ENCODE data around the gene DDX25.

The DDX25 gene

DNA sequence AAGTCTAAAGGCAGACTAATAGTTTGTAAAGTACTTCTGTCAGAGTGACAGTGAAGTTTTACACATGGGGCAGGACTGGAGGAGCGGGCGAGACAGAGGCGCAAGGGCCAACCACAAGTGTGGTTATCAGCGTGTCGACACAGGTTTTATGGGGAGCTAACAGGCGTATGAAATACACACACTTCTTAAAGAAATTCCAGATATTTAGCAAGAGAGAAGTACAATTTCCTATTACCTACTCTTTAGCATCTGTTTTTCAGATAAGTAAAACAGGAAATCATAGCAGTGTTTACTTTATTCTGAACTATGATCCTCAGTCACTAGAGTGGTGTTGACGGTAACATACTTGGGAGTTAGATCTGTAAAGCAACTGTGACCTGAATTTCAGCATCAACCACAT lies 64.0 kb downstream of the DDX25 start:
- no peak for DNase-seq (ENCODE audit: extremely low spot score)
- POLR2A ChIA-PET = no interaction called here
- CTCF ChIA-PET = no interaction called here
- TF ChIP-seq, protein P1, sequence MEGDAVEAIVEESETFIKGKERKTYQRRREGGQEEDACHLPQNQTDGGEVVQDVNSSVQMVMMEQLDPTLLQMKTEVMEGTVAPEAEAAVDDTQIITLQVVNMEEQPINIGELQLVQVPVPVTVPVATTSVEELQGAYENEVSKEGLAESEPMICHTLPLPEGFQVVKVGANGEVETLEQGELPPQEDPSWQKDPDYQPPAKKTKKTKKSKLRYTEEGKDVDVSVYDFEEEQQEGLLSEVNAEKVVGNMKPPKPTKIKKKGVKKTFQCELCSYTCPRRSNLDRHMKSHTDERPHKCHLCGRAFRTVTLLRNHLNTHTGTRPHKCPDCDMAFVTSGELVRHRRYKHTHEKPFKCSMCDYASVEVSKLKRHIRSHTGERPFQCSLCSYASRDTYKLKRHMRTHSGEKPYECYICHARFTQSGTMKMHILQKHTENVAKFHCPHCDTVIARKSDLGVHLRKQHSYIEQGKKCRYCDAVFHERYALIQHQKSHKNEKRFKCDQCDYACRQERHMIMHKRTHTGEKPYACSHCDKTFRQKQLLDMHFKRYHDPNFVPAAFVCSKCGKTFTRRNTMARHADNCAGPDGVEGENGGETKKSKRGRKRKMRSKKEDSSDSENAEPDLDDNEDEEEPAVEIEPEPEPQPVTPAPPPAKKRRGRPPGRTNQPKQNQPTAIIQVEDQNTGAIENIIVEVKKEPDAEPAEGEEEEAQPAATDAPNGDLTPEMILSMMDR (IDR thresholded peaks at IDR 0.05; ENCODE audit: control extremely low read depth, extremely low read depth, low read depth, missing control alignments) = no peak

DNA sequence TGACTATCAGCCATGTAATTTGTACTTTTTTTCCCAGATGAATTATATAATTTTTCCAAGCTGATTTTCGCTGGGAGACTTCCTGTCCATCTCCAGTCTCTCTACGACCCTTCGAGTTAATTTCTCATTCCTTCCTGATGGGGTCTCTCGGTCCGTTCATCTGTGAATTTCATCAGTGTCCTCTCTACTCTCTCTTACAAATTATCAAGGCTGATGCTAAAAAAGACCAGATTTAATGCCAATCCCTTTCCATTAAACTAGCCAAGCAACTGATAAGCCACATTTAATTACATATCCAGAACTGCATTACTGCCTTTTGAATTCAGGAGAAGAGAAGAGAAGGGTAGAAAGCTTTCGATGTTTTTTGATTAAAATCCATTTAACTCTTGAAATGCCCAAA lies 67.3 kb downstream of the DDX25 start:
- ChIA-PET CTCF (interaction anchor here (1.4 kb wide), 2 partner anchors 9 to 29 kb away, joined by 3 read pairs; no protein-coding TSS in a partner anchor), POLR2A (no interaction called here)
- DNase-seq (ENCODE audit: extremely low spot score) = no peak
- TF ChIP-seq, protein P1 (IDR thresholded peaks at IDR 0.05; ENCODE audit: control extremely low read depth, extremely low read depth, low read depth, missing control alignments) = no peak

DNA sequence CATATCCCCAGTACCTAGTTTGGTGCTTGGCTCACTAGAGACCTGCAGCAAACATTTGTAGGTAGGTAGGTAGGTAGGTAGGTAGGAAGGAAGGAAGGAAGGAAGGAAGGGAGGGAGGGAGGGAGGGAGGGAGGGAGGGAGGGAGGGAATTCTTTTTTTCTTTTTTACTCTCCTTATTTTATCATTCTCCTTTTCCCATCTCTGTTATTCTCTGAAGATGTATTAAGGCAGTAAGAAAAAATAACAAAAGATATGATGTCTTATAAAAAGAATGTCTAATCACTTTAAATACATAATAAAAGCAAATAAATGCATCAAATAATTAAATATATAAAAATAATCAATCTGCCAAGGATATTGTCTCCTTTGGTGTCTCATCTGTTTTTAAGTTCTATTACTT lies 70.0 kb downstream of the DDX25 start:
- CTCF ChIA-PET = interaction anchor here (1.0 kb wide), 1 partner anchor 10 kb away, joined by 4 read pairs; no protein-coding TSS in a partner anchor
- DNase-seq (ENCODE audit: extremely low spot score) = no peak
- POLR2A ChIA-PET = no interaction called here
- TF ChIP-seq, protein P1 (IDR thresholded peaks at IDR 0.05; ENCODE audit: control extremely low read depth, extremely low read depth, low read depth, missing control alignments) = no peak

DNA sequence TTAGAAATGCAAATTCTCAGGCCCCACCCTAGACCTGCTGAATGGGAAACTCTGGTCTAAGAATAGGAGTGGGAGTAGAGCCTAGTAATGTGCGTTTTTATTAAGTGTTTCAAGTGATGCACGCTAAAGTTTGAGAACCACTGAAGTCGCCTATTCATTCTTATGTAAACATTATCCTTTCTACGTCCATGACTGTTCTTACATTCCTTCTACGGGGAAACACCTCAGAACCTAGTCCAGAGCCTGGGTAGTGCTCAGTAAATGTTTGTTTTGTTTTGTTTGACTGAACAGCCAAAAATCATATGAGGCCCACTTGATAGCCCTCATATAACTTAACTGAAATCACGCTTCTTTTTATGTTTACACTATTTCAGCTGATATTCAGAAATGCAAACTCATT lies 71.3 kb downstream of the DDX25 start:
- POLR2A ChIA-PET = no interaction called here
- DNase-seq (ENCODE audit: extremely low spot score) = no peak
- TF ChIP-seq, protein P1 (IDR thresholded peaks at IDR 0.05; ENCODE audit: control extremely low read depth, extremely low read depth, low read depth, missing control alignments) = no peak
- CTCF ChIA-PET = no interaction called here

DNA sequence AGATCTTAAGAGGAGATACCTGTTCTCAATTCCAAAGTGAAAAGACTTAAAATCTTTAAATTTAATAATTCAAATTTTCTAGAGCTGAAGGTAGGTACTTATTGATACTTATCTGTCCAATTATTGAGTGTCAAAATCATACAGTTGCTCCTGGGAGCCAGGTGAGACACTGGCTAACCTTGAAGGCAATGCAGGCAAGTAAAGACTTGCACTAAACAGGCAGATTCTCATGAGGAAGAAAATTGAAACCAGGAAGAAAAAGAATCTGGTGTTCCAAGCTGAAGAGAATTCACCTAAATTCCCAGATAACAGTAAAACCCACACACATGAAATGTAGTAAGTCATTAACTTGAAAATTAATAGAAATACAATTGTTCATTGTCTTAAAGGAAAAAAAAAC lies 71.8 kb downstream of the DDX25 start:
- no peak for DNase-seq (ENCODE audit: extremely low spot score)
- ChIA-PET CTCF (interaction anchor here (1.3 kb wide), 1 partner anchor 13 kb away, joined by 5 read pairs; no protein-coding TSS in a partner anchor), POLR2A (no interaction called here)
- TF ChIP-seq, protein P1 (IDR thresholded peaks at IDR 0.05; ENCODE audit: control extremely low read depth, extremely low read depth, low read depth, missing control alignments) = no peak

DNA sequence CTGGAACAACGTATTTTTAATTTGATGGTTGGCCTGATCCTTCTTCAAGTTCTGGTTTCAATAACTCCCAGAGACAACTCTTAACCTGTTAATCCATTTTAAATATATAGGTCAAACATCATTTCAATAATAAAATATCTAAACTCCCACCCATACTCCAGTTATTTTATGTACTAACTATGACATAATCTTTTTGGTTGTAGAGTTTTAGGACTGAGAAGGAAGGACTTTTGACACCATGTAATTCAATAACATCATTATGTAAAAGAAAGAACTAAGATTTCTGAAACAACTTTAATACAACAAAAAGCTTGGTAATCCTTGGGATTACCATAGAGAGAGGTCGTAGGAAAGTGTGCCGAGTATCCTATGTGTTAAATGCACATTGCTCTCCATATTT lies 73.0 kb downstream of the DDX25 start:
- POLR2A ChIA-PET = no interaction called here
- CTCF ChIA-PET = interaction anchor here (0.9 to 1.3 kb wide), 2 partner anchors 14 to 29 kb away, joined by 3 to 5 read pairs; no protein-coding TSS in a partner anchor
- TF ChIP-seq, protein P1 (IDR thresholded peaks at IDR 0.05; ENCODE audit: control extremely low read depth, extremely low read depth, low read depth, missing control alignments) = no peak
- DNase-seq (ENCODE audit: extremely low spot score) = no peak
